ENCODE data around the gene WDR36.

DNA sequence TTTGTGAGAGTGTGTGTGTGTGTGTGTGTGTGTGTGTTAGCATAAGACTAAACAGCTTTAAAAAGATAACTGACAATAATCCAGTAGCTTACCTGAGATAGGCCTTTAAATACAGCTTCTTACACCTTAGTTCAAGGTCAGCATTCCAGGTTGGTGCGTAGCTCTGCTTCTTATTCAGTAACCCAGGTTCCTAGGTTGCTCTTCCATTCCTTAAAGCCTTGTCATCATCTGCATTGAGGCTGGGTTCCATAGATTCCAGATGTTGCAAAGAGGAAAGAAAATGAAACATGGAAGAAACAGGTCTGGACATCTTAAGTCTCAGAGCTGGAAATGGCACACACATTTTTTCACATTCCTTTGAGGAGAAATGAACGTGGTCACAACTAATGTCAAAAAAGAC is 78.1 kb downstream of the WDR36 start:
- TF ChIP-seq, protein P1, sequence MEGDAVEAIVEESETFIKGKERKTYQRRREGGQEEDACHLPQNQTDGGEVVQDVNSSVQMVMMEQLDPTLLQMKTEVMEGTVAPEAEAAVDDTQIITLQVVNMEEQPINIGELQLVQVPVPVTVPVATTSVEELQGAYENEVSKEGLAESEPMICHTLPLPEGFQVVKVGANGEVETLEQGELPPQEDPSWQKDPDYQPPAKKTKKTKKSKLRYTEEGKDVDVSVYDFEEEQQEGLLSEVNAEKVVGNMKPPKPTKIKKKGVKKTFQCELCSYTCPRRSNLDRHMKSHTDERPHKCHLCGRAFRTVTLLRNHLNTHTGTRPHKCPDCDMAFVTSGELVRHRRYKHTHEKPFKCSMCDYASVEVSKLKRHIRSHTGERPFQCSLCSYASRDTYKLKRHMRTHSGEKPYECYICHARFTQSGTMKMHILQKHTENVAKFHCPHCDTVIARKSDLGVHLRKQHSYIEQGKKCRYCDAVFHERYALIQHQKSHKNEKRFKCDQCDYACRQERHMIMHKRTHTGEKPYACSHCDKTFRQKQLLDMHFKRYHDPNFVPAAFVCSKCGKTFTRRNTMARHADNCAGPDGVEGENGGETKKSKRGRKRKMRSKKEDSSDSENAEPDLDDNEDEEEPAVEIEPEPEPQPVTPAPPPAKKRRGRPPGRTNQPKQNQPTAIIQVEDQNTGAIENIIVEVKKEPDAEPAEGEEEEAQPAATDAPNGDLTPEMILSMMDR (IDR thresholded peaks at IDR 0.05 in 8 of 11, conservative IDR thresholded peaks at IDR 0.05 in 3 of 11), result no peak
- no peak for TF ChIP-seq POLR2AphosphoS5 (IDR thresholded peaks at IDR 0.05)
